Measurements from ENCODE around the gene HMGCL.
"Not testable (repeated sequence)": the region's sequence is repeated elsewhere in the genome, so short reads cannot be mapped to it uniquely, and the experiment has no call there.

- not testable (repeated sequence) for TF ChIP-seq POLR2A (IDR thresholded peaks at IDR 0.05; ENCODE audit: low read length); GATA1 (IDR thresholded peaks at IDR 0.05; ENCODE audit: low read depth, low read length)
Measured at GRCh38 chr1:23853124-23853523, 27.9 kb upstream of the HMGCL start.

Data from erythroblast (primary cell).